GM21528 (cell line): ENCODE measurements around the gene EMC10.
"Not testable (repeated sequence)": the region's sequence is repeated elsewhere in the genome, so short reads cannot be mapped to it uniquely, and the experiment has no call there.

Experiments
- ATAC-seq: cut with Tn5 transposase; IDR thresholded peaks from one replicate; pipeline ENCODE4 v1.9.1; 2021; ENCODE audit warnings: mild to moderate bottlenecking, moderate library complexity; ENCODE audit not compliant: unreplicated experiment, low FRiP score

Gene EMC10

DNA sequence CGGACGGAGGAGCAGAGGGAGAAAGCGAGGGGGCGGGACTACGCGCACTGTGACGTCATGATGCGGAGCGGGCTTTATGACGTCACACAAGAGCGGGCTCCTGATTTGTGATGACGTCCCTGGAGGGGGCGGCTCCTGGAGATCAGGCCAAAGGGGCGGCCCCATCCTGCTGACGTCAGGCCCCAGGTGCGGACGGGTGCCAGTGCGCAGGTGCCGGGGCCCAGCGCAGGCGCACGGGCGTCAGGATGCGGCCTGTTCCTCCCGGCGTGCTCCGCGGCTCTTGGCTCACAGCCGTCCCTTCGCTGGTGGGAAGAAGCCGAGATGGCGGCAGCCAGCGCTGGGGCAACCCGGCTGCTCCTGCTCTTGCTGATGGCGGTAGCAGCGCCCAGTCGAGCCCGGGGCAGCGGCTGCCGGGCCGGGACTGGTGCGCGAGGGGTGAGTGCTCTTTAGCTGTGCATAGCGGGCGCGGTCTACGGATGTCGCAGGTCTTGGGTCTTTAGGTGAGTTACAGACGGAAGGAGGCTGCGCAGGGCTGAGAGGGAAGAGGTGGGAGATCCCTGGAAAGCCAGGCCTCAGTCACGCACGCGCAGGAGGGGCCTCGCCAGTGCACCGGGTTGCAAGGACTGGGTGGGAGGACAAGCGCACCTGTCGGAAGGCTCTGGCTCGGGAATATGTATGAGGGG, at the start of gene EMC10, which contains the start of gene GARIN5A:
Gene EMC10 (plus strand): TSS at position 284 of the 683 bp plus-strand sequence. CDS start 38 bp downstream, at position 322.
Gene GARIN5A (minus strand): TSS at position 625 of the 683 bp plus-strand sequence. CDS start 460 bp downstream, at position 165.
- ATAC-seq: peak; percentile 67

DNA sequence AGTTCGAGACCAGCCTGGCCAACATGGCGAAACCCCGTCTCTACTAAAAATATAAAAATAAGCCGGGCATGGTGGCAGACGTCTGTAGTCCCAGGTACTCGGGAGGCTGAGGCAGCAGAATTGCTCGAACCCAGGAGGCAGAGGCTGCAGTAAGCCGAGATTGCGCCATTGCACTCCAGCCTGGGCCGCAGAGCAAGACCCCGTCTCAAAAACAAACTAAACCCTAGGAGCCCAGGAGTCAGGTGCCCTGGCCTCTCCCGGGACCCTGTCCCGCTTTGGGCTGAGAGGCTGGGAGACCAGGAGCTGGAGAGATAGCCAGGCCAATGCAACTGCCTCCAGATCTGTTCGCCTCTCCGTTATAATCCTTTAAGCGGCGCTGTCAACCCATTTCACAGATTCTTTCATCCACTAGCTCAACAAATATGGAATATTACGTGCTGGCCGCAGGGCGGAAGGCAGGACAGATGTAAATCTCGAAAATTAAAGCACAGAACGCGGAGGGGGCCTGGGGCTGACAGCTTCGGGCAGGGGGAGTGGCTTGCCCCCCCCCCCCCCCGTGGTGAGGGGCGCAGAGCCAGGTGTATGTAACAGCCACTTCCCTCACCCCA, 48.9 kb upstream of the EMC10 start:
- no peak for ATAC-seq

DNA sequence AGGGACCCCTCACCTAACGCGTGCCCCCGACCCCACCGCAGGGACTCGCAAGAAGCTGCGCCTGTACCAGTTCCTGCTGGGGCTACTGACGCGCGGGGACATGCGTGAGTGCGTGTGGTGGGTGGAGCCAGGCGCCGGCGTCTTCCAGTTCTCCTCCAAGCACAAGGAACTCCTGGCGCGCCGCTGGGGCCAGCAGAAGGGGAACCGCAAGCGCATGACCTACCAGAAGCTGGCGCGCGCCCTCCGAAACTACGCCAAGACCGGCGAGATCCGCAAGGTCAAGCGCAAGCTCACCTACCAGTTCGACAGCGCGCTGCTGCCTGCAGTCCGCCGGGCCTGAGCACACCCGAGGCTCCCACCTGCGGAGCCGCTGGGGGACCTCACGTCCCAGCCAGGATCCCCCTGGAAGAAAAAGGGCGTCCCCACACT, 48.3 kb upstream of the EMC10 start:
- no peak for ATAC-seq

DNA sequence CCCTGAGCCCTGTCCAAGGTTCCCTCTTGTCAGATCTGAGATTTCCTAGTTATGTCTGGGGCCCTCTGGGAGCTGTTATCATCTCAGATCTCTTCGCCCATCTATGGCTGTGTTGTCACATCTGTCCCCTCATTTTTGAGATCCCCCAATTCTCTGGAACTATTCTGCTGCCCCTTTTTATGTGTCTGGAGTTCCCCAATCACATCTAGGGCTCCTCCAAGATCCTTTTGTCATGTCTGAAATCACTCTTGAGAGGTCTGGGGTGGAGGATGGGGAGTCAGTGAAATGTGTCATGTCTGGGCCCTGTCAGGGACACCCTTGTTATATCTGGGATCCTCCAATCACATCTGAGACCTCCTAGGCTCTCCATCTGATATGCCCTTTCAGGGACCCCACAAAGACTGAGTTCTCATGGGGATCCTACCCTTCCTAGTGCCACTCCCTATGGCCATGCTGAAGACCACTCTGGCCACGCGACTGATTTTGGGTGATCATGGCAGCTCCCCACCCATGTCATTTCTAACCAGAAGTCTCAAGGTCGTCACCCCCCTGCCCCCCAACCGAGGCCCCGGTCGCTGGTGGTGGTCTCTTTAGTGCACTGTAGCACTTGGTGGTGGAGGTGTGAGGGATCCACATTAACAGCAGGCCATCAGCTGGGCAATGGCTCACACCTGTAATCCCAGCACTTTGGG, 47.4 kb upstream of the EMC10 start:
- ATAC-seq: no peak

DNA sequence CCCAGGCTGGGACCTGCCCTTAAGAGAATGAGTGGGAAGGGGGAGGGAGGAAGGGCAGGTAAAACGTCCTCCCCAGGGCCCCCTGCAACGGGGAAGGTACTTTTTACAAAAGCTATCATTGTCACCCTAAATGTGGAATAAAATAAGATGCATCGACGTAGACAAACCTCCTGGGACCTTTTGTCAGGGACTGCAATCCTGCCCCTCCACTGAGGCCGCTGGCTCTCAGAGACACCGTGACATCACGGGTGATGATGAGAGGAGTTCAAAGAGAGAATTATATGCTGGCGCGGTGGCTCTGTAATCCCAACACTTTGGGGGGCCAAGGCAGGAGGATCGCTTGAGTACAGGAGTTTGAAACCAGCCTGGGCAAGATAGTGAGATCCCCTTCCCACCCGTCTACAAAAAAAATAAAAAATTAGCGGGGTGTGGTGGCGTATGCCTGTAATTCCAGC, 45.4 kb upstream of the EMC10 start:
- ATAC-seq: no peak

DNA sequence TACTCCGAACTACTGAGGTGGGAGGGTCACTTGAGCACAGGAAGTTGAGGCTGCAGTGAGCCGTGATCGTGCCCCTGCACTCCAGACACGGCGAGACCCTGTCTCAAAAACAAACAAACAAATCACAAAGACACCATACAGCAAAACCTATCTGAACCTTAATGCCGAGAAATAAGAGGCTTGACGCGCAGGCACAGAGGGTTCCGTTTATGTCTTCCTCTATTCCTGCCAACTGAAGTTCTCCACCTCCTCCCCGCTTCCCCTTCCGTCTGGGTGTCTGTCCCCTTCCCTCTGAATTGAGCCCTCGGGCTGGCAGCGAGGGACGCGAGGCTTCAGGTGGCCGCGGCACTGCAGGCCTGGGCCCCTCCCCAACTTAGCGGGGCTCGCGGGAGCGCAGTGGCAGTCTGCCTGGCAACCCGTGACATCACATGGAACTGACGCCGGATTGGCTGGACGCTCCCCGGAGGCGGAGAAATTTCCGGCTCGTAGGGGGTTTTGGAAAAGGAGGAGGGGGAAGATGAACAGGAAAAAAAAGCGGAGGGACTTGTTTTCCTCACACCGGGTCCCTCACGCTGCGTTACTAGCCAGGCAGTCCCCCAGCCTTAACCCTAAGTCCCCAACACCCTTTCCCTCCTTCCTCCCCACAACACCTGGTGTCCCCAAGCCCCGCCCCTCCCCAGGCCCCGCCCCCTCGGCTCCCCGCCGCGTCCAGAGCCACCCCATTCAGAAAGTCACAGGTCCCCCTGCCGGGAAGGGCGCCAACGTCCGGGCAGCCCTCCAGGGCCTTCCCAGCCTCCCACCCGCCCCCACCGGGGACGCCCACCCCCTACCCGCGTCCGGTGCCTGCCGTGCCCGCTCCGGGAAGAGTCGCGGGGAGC, 44.7 kb upstream of the EMC10 start:
- ATAC-seq: peak; percentile 65

DNA sequence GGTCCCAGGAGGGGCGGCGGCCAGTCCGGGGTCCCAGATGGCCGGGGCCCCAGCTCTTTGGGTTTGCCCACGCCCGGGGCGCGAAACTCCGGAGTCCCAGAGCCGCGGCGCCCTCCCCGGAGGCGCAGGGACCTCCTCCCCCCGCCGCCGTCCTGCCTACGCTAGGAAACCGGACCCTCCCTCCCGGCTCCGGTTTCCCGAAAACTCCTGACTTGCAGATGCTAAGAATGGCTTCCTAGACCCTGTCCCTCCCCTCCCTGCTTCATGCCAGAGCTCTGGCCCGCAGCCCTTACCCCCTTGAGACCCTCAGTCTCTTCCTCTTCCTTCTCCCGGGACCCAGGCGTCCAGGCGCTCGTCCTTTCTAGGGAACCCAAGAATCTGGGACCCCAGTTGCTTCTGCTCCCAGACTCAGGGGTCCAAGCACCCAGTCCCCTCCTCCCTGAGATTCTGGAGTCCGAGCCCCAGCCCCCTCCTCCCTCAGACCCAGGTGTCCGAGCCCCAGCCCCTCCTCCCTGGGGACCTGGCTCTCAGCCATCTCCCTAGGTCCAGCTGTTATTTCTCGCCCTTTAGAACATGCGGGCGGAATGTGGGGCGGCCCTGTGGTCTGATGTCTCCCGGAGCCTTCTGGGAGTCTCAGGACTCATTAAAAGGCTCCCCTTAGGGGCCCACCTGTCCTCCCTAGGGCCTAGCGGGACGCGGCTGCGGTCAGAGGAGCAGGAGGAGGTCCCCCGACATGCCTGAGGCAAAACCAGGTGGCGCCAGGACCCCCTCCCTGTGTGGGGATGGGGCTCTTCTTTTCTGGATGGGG, 43.9 kb upstream of the EMC10 start, which contains the start of gene MYBPC2:
Gene MYBPC2 (plus strand): TSS at position 672 of the 808 bp plus-strand sequence. CDS start 62 bp downstream, at position 734.
- no peak for ATAC-seq

DNA sequence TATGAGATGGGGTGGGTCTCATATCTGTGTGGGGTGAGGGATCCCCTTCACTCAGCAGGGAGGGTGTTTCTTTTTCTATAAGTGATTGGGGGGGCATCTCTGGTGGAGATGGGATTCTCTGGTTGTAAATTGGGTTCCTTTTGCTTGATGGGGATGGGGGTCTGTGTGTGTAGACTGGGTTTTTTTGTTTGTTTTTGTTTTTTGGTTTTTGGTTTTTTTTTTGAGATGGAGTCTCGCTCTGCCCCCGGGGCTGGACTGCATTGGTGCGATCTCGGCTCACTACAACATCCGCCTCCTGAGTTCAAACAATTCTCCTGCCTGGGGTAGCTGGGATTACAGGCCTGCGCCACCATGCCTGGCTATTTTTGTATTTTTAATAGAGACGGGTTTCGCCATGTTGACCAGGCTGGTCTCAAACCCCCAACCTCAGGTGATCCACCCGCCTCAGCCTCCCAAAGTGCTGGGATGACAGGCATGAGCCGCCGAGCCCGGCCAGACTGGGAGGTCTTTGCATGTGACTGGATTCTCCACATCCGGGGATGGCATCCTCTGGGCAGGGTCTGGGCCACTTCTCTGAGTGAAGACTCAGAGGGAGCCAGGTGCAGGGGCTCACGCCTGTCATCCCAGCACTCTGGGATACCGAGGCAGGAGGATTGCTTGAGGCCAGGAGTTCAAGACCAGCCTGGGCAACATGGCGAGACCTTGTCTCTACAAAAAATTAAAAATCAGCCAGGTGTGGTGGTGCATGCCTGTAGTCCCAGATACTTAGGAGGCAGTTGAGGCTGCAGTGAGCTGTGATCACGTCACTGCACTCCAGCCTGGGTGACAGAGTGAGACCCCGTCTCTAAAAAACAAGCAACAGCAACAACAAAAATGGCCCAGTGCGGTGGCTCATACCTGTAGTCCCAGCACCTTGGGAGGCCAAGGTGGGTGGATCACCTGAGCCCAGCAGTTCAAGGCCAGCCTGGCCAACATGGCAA, 42.8 kb upstream of the EMC10 start:
- no peak for ATAC-seq

DNA sequence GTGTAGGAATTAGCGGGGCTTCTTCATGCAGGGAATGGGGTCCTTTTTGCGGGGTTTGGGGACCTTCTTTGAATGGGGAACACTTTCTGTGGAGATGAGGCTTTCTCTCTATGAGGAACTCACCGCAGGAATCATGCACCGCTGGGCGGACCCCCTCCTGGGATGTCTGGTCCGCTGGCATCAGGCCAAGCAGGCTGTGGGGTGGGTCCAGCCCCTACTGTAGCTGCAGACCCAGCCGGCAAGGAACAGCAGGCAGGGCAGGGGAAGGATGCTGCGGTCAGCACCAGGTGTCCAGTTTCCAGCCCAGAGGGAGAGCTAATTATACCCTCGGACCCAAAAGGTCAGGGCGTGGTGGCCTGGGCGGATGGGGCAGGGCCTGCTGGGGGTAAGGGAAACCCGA, 41.8 kb upstream of the EMC10 start:
- no peak for ATAC-seq

DNA sequence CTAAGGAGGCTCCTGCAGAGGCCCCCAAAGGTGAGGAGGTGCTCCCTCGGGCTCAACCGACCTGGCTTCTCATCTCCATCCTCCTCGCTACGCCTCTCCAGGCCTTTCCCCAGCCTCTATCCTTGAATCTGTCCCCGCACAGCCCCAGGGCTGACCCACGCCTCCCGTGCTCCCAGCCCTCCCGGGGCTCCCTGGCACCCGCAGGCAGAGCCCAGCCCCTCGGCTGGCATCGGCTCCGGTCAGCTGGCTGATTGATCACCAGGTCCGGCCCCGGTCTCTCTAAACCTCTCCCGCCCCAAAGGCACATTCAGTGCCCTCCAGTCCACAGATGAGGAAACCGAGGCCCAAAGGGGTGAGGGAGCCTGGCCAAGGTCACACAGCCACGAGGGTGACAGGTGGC, 41.1 kb upstream of the EMC10 start:
- ATAC-seq: no peak

DNA sequence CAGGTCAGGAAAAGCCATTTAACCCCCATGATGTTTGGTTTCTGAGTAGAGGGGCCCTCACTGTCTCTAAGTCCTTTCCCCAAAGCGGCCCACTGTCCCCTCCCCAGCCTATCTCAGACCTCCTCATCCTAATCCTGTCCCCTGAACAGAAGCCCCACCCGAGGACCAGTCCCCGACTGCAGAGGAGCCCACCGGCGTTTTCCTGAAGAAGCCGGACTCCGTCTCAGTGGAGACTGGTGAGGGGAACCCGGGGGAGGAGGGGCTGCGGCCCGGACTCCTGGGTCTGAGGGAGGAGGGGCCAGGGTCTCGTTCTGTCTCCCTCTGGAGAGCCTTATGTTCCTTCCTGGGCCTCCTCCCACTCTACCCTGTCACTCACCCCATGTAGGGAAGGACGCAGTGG, 40.7 kb upstream of the EMC10 start:
- ATAC-seq: no peak

DNA sequence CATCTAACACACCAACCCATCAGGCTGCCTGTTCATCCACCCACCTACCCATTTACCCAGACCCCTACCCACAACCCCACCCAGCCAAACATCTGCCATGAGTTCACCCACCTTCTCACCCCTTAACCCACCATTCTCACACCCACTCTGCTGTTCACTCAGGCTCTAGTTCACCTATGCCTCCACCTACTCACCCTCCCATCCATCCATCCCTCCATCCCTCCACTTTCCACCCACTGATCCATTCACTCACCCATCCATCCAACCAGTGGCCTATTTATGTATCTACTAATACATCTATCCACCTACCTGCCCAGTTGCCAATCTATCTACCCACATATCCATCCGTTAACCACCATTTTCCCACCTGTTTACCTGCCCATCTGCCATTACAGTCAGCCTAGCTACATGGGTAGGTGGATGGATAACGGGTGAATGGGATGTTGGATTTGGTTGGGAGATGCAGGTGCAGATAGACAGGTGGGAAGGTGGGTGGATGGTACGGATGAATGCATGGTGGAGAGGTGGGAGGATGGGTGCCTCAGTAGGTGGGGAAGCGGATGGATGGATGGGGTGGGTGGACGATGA, 38.4 kb upstream of the EMC10 start:
- no peak for ATAC-seq

DNA sequence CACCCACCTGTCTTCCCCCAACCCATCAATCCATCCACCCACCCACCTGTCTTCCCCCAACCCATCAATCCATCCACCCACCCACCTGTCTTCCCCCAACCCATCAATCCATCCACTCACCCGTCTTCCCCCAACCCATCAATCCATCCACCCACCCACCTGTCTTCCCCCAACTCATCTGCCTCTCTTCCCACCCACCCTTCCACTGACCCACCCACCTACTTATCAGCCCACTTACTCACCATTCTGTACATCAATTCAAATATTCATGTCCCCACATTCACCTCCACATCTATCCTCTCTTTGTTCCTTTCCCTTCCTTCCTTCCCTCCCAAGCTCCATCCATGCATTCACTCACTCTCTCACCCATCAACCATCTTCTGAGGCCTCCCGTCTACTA, 37.2 kb upstream of the EMC10 start:
- not testable (repeated sequence) for ATAC-seq

DNA sequence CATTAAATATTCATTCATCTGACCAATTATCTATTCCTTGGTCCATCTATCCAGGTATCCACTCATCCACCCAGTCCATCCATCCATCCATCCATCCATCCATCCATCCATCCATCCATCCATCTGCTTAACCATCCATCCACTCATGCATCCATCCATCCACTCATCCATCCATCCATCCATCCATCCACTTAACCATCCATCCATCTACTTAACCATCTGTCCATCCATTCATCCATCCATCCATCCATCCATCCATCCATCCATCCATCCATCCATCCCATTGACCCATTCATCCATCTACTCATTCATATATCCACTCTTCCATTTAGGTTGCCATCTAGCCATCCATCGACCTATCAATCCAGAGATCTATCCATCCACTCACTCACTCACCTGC, 32.2 kb upstream of the EMC10 start:
- no peak for ATAC-seq

DNA sequence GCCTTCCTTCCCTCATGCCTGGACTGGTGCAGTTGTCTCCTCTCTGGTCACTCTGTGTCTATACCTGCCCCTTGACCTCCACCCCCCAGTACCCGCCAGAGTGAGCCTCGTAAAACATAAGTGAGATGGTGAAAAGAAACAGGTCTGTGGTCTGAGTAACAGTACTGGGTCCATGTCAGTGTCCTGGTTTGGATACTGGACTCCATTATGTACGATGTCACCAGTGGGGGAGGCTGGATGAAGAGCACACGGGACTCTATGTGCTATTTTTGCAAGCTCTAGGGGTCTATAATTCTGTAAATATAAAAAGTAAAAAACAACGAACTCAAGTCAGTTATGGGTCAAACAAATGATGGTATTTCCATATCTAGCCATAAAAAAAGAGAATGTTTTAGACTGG, 29.3 kb upstream of the EMC10 start:
- no peak for ATAC-seq

DNA sequence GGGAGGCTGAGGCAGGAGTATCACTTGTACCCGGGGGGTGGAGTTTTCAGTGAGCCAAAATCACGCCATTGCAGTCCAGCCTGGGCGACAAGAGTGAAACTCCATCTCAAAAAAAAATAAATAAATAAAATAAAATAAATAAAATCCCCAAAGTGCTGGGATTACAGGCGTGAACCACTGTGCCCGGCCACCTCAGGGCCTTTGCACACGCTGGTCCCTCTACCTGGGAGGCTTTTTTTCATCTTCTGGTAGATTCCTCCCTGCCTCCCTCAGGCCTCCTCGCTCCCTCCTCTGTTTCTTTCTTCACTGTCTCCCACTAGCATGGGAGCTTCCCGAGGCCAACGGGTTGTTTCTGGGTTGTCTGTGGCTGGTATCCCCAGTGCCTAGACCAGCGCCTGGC, 28.6 kb upstream of the EMC10 start:
- ATAC-seq: no peak

DNA sequence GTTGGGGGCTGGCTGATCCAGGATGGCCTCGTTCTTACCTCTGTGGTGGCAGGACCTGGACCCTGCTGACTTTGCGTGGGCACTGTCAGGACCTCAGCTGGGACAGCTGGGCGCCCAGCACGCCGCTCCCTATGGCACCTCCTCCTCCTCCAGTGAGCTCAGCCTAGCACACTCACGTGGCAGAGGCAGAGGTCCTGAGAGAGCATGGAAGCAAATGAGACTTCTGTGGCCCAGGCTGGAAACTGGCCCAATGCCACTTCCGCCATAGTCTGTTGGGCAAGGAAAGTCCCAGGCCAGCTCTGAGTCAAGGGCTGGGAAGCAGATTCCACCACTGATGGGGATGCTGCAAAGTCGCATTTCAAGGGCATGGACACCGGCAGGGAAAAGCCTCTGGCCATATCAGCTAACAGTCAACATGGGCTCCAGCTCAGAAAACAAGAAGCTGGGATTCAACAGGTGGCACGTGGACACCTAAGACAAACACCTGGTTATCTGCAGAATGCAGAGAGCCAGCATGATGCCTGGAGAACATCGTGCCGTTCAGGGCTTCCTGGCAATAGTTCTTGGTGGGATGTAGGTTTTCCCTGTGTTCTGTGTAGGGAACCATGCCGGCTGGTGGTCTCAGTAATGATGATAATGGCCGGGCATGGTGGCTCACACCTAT, 26.9 kb upstream of the EMC10 start:
- ATAC-seq: no peak
